ENCODE measurements around the gene HECTD2.
"Not testable (repeated sequence)": the region's sequence is repeated elsewhere in the genome, so short reads cannot be mapped to it uniquely, and the experiment has no call there.

DNA sequence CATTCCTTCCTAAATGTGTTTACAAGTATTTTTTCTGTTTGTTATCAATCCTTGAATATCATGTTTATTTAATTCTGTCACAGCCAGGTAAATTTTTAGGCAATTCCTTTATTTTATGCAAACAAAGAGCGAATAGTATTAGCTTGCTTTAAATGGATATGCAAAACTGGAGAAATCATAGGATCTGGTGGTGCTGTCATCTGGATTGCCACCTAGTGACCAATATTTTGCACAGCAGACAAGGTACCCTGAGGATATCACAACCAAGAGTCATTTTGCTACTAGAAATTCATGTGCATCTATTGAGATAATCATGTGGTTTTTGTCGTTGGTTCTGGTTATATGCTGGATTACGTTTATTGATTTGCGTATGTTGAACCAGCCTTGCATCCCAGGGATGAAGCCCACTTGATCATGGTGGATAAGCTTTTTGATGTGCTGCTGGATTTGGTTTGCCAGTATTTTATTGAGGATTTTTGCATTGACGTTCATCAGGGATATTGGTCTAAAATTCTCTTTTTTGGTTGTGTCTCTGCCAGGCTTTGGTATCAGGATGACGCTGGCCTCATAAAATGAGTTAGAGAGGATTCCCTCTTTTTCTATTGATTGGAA lies 40.1 kb upstream of the HECTD2 start:
- TF ChIP-seq, protein P1, sequence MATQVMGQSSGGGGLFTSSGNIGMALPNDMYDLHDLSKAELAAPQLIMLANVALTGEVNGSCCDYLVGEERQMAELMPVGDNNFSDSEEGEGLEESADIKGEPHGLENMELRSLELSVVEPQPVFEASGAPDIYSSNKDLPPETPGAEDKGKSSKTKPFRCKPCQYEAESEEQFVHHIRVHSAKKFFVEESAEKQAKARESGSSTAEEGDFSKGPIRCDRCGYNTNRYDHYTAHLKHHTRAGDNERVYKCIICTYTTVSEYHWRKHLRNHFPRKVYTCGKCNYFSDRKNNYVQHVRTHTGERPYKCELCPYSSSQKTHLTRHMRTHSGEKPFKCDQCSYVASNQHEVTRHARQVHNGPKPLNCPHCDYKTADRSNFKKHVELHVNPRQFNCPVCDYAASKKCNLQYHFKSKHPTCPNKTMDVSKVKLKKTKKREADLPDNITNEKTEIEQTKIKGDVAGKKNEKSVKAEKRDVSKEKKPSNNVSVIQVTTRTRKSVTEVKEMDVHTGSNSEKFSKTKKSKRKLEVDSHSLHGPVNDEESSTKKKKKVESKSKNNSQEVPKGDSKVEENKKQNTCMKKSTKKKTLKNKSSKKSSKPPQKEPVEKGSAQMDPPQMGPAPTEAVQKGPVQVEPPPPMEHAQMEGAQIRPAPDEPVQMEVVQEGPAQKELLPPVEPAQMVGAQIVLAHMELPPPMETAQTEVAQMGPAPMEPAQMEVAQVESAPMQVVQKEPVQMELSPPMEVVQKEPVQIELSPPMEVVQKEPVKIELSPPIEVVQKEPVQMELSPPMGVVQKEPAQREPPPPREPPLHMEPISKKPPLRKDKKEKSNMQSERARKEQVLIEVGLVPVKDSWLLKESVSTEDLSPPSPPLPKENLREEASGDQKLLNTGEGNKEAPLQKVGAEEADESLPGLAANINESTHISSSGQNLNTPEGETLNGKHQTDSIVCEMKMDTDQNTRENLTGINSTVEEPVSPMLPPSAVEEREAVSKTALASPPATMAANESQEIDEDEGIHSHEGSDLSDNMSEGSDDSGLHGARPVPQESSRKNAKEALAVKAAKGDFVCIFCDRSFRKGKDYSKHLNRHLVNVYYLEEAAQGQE (IDR thresholded peaks at IDR 0.05; ENCODE audit: insufficient read depth in 1 of 2, low read depth in 2 of 2, low read length in 1 of 2): not testable (repeated sequence)
- TF ChIP-seq, protein P2, sequence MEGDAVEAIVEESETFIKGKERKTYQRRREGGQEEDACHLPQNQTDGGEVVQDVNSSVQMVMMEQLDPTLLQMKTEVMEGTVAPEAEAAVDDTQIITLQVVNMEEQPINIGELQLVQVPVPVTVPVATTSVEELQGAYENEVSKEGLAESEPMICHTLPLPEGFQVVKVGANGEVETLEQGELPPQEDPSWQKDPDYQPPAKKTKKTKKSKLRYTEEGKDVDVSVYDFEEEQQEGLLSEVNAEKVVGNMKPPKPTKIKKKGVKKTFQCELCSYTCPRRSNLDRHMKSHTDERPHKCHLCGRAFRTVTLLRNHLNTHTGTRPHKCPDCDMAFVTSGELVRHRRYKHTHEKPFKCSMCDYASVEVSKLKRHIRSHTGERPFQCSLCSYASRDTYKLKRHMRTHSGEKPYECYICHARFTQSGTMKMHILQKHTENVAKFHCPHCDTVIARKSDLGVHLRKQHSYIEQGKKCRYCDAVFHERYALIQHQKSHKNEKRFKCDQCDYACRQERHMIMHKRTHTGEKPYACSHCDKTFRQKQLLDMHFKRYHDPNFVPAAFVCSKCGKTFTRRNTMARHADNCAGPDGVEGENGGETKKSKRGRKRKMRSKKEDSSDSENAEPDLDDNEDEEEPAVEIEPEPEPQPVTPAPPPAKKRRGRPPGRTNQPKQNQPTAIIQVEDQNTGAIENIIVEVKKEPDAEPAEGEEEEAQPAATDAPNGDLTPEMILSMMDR (IDR thresholded peaks at IDR 0.05): peak; percentile 69
- TF ChIP-seq SIN3A (IDR thresholded peaks at IDR 0.05; ENCODE audit: borderline replicate concordance, insufficient read depth, low read depth, low read length): not testable (repeated sequence)
